ENCODE measurements around the gene KIF18A. TPM values are rescaled to one million over a fixed set of nuclear protein-coding genes. Genes with fewer than 3 reads are reported as not detected.

The KIF18A gene
- total RNA-seq, 1 experiment from 2014 or later, result 34.1 TPM

Other genes with a start within 250 kb of the KIF18A start
- 14.8 and 19.1 TPM in 2 replicates for gene METTL15, start 232 bp upstream of the KIF18A start, total RNA-seq (2014; rRNA removed; shearing (Covaris generic))